HEK293T (cell line): ENCODE measurements around the gene CEBPG.

Experiments
- FOXM1 ChIP-seq: fragments of 450-650 bp; IDR thresholded peaks from 2 replicates; pipeline ENCODE4 v1.6.1; 2017; ENCODE audit warnings: mild to moderate bottlenecking, borderline replicate concordance
- L3MBTL2 ChIP-seq: fragments of 450-650 bp; conservative IDR thresholded peaks from 2 replicates; pipeline ENCODE4 v1.6.1; 2016; ENCODE audit warnings: mild to moderate bottlenecking
- SP1 ChIP-seq: fragments of 450-650 bp; IDR thresholded peaks from 2 replicates; pipeline ENCODE4 v1.6.1; 2017
- SUZ12 ChIP-seq: fragments of 450-650 bp; IDR thresholded peaks from 2 replicates; pipeline ENCODE4 v1.6.1; 2016; ENCODE audit warnings: mild to moderate bottlenecking
- TARDBP ChIP-seq: fragments of 450-650 bp; IDR thresholded peaks from 2 replicates; pipeline ENCODE4 v1.6.1; 2016

- TF ChIP-seq SP1 (no peak), TARDBP (no peak), L3MBTL2 (no peak), FOXM1 (no peak), SUZ12 (no peak)
Observed at GRCh38 chr19:33362508-33363228, 10.8 kb upstream of the CEBPG start.
